MCF 10A (cell line): ENCODE measurements around the gene MGA. TPM values are rescaled to one million over a fixed set of nuclear protein-coding genes. Genes with fewer than 3 reads are reported as not detected.

Source experiments
- BruUV-seq: library from RNA; stranded (reverse); fragments of 400-500 nt; replicated peaks from 2 replicates; lab custom pipeline; 2021; lab: Mats Ljungman, UMichigan
- CTCF ChIA-PET: fragments of 300-600 bp; sonication (Branson Sonifier 250); formaldehyde crosslinking; extraction: SDS; loops from one replicate; lab custom pipeline; 2021; ENCODE audit warnings: antibody characterized with exemption, inconsistent platforms; lab: Yijun Ruan, JAX
- POLR2A ChIA-PET: fragments of 300-600, 350-650 bp; sonication (Branson Sonifier 250); formaldehyde crosslinking; extraction: SDS; loops from one replicate; lab custom pipeline; 2020; ENCODE audit warnings: antibody characterized with exemption, inconsistent platforms; lab: Yijun Ruan, JAX
- DNase-seq: peaks from one replicate; pipeline ENCODE4 v3.0.0-alpha.2; 2018; ENCODE audit not compliant: unreplicated experiment
- H3K27ac Mint-ChIP-seq: one replicate; pipeline ENCODE4 v1.8.0; 2022; ENCODE audit warnings: mild to moderate bottlenecking, low read depth, mixed read lengths; ENCODE audit not compliant: unreplicated experiment
- H3K27me3 Mint-ChIP-seq: one replicate; pipeline ENCODE4 v1.8.0; 2022; ENCODE audit warnings: mixed read lengths; ENCODE audit not compliant: insufficient read depth, unreplicated experiment
- H3K36me3 Mint-ChIP-seq: one replicate; pipeline ENCODE4 v1.8.0; 2022; ENCODE audit warnings: mild to moderate bottlenecking, moderate library complexity, mixed read lengths; ENCODE audit not compliant: insufficient read depth, unreplicated experiment
- H3K4me1 Mint-ChIP-seq: one replicate; pipeline ENCODE4 v1.8.0; 2022; ENCODE audit warnings: mixed read lengths; ENCODE audit not compliant: insufficient read depth, unreplicated experiment
- H3K4me3 Mint-ChIP-seq: one replicate; pipeline ENCODE4 v1.8.0; 2022; ENCODE audit warnings: mild to moderate bottlenecking, moderate library complexity, mixed read lengths; ENCODE audit not compliant: unreplicated experiment
- H3K9me3 Mint-ChIP-seq: one replicate; pipeline ENCODE4 v1.8.0; 2022; ENCODE audit warnings: mixed read lengths; ENCODE audit not compliant: unreplicated experiment
- CTCF ChIP-seq: fragments of 200-600 bp; IDR thresholded peaks from one replicate; pipeline ENCODE4 v1.8.0; 2022; ENCODE audit warnings: antibody characterized with exemption, mild to moderate bottlenecking; ENCODE audit not compliant: unreplicated experiment
- intact Hi-C: fragments of 100-400 bp; cut with micrococcal nuclease; formaldehyde crosslinking; loops from 2 replicates; pipeline ENCODE4 v1.14.1; 2022
- total RNA-seq: library from RNA; stranded (reverse); gene quantifications from 2 replicates; pipeline ENCODE4 v1.2.3, GENCODE V29; 2022

The MGA gene
- total RNA-seq, 1 experiment from 2014 or later, result 17.5 TPM

- CTCF ChIA-PET, result interaction anchor here (0.6 kb wide), 3 partner anchors 51 to 212 kb away, joined by 4 read pairs; no protein-coding TSS in a partner anchor
- DNase-seq, result no peak
- TF ChIP-seq CTCF, result no peak
- BruUV-seq, result no TSS peak
- H3K4me1 Mint-ChIP-seq, result peaks cover 8% of the 10 kb centered on the region
- H3K9me3 Mint-ChIP-seq, result no peaks in the 10 kb centered on the region
- H3K4me3 Mint-ChIP-seq, result no peak overlapping the region
- H3K27ac Mint-ChIP-seq, result no peak overlapping the region
- H3K27me3 Mint-ChIP-seq, result no peaks in the 10 kb centered on the region
- POLR2A ChIA-PET, result interaction anchor here (0.7 kb wide), 1 partner anchor 336 kb away, joined by 3 read pairs; no protein-coding TSS in a partner anchor
- intact Hi-C loops, result no loop called here
- H3K36me3 Mint-ChIP-seq, result no peaks in the 10 kb centered on the region
Measured at GRCh38 chr15:41690636-41691035, 30.4 kb downstream of the MGA start.

GRCh38 chr15:41691471-41691870 lies 31.3 kb downstream of the MGA start:
- Mint-ChIP-seq H3K36me3 (peaks cover 2% of the 10 kb centered on the region), H3K27me3 (no peaks in the 10 kb centered on the region), H3K9me3 (no peaks in the 10 kb centered on the region), H3K4me3 (no peak overlapping the region), H3K4me1 (peaks cover 8% of the 10 kb centered on the region), H3K27ac (peak overlapping the region; percentile 2)
- no TSS peak for BruUV-seq
- ChIA-PET CTCF (no interaction called here), POLR2A (interaction anchor here (0.7 to 0.8 kb wide), 2 partner anchors 120 to 249 kb away, joined by 3 read pairs; no protein-coding TSS in a partner anchor)
- TF ChIP-seq CTCF, result no peak
- no peak for DNase-seq
- intact Hi-C loops, result no loop called here

GRCh38 chr15:41692049-41692448 lies 31.8 kb downstream of the MGA start:
- Mint-ChIP-seq H3K27ac (peak overlapping the region; percentile 2), H3K27me3 (no peaks in the 10 kb centered on the region), H3K4me3 (no peak overlapping the region), H3K36me3 (peaks cover 5% of the 10 kb centered on the region), H3K9me3 (no peaks in the 10 kb centered on the region), H3K4me1 (peaks cover 8% of the 10 kb centered on the region)
- intact Hi-C loops, result no loop called here
- no peak for TF ChIP-seq CTCF
- ChIA-PET CTCF (no interaction called here), POLR2A (interaction anchor here (0.7 to 0.8 kb wide), 2 partner anchors 119 to 248 kb away, joined by 3 read pairs; no protein-coding TSS in a partner anchor)
- no peak for DNase-seq
- no TSS peak for BruUV-seq

GRCh38 chr15:41693757-41694156 lies 33.6 kb downstream of the MGA start:
- H3K36me3 Mint-ChIP-seq, result peaks cover 13% of the 10 kb centered on the region
- CTCF ChIA-PET, result no interaction called here
- no TSS peak for BruUV-seq

More at GRCh38 chr15:41693757-41694156, 33.6 kb downstream of the MGA start:
- H3K27me3 Mint-ChIP-seq, result no peaks in the 10 kb centered on the region
- H3K4me1 Mint-ChIP-seq, result peaks cover 8% of the 10 kb centered on the region
- no peak overlapping the region for H3K27ac Mint-ChIP-seq
- TF ChIP-seq CTCF, result no peak
- H3K9me3 Mint-ChIP-seq, result no peaks in the 10 kb centered on the region
- intact Hi-C loops, result no loop called here
- no peak for DNase-seq
- POLR2A ChIA-PET, result no interaction called here
- H3K4me3 Mint-ChIP-seq, result no peak overlapping the region
